ENCODE measurements around the gene PTGES3L. TPM values are rescaled to one million over a fixed set of nuclear protein-coding genes. Genes with fewer than 3 reads are reported as not detected.
A peak's percentile ranks its signal among the peaks of the same experiment; 100 is the strongest.

PTGES3L gene
- total and polyA plus RNA-seq, 2 of the 13 experiments (the other 11 are each of a cell fraction or from before 2014, with no cell fraction given), result 1.2 to 2.9 TPM

DNA sequence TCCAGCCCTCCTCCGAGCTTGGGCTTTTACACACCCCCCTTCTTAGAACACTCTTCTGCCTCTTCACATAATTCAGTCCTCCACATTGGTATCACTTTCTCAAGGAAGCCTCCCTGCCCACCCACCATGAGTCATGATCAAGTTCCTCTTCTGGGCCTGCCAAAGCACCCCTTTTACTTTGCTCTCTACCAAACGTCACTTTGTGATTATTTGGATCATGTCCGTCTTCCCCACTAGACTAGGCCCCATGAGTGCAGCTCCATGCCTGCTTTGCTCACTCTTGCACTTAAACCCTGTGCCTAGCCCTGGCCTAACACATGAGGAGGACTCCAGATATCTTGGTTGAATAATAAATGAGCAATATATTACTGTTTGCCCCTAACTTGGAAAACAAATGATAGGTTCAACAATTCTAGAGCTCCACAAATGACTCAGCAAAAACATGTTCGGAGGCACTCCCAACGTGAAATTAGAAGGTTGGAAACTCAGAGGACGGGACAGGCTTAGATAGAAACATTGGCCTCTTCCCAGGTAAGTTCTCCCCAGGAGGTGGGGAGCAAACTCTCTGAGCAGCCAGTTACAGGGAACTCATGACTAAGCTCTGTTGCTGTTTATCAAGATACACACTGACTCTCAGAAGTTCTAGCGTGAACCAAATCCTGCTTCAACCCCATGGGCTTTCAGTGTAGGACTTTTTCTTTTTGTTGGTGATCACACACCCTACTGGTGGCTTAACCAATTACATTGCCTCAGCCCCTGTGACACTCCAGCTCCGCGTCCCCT is 51.0 kb downstream of the PTGES3L start (continued):
- TF ChIP-seq, protein P1, sequence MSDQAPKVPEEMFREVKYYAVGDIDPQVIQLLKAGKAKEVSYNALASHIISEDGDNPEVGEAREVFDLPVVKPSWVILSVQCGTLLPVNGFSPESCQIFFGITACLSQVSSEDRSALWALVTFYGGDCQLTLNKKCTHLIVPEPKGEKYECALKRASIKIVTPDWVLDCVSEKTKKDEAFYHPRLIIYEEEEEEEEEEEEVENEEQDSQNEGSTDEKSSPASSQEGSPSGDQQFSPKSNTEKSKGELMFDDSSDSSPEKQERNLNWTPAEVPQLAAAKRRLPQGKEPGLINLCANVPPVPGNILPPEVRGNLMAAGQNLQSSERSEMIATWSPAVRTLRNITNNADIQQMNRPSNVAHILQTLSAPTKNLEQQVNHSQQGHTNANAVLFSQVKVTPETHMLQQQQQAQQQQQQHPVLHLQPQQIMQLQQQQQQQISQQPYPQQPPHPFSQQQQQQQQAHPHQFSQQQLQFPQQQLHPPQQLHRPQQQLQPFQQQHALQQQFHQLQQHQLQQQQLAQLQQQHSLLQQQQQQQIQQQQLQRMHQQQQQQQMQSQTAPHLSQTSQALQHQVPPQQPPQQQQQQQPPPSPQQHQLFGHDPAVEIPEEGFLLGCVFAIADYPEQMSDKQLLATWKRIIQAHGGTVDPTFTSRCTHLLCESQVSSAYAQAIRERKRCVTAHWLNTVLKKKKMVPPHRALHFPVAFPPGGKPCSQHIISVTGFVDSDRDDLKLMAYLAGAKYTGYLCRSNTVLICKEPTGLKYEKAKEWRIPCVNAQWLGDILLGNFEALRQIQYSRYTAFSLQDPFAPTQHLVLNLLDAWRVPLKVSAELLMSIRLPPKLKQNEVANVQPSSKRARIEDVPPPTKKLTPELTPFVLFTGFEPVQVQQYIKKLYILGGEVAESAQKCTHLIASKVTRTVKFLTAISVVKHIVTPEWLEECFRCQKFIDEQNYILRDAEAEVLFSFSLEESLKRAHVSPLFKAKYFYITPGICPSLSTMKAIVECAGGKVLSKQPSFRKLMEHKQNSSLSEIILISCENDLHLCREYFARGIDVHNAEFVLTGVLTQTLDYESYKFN (CRISPR knock-in tag; conservative IDR thresholded peaks at IDR 0.05), result peak; percentile 64
- TF ChIP-seq FOXA3 (CRISPR knock-in tag; IDR thresholded peaks at IDR 0.05) (peak; percentile 90), ZNF614 (CRISPR knock-in tag; IDR thresholded peaks at IDR 0.05; ENCODE audit: borderline replicate concordance) (peak; percentile 66), SP1 (IDR thresholded peaks at IDR 0.05) (no peak), SP1 (CRISPR knock-in tag; IDR thresholded peaks at IDR 0.05) (0 out of 2 replicates have a peak, but pooled peaks have one; percentile 11), JUNB (CRISPR knock-in tag; IDR thresholded peaks at IDR 0.05; ENCODE audit: borderline replicate concordance) (no peak), ZMAT3 (CRISPR knock-in tag; conservative IDR thresholded peaks at IDR 0.05) (0 out of 2 replicates have a peak, but pooled peaks have one; percentile 18), PITX1 (CRISPR knock-in tag; IDR thresholded peaks at IDR 0.05) (peak; percentile 55; the same call in 1 of the 2 replicates), ZNF335 (CRISPR knock-in tag; IDR thresholded peaks at IDR 0.05) (peak; percentile 48), SIX1 (CRISPR knock-in tag; IDR thresholded peaks at IDR 0.05; ENCODE audit: borderline replicate concordance) (0 out of 2 replicates have a peak, but pooled peaks have one; percentile 23), YEATS4 (CRISPR knock-in tag; IDR thresholded peaks at IDR 0.05; ENCODE audit: borderline replicate concordance) (peak; percentile 34; the same call in 1 of the 2 replicates), SP4 (CRISPR knock-in tag; IDR thresholded peaks at IDR 0.05) (no peak), U2AF2 (IDR thresholded peaks at IDR 0.05; ENCODE audit: low read depth, low read length) (no peak), ZFY (CRISPR knock-in tag; IDR thresholded peaks at IDR 0.05) (peak; percentile 36; the same call in 1 of the 2 replicates), DMAP1 (CRISPR knock-in tag; IDR thresholded peaks at IDR 0.05) (peak; percentile 50; the same call in 1 of the 2 replicates), REXO4 (CRISPR knock-in tag; IDR thresholded peaks at IDR 0.05; ENCODE audit: borderline replicate concordance) (no peak), EP300 (IDR thresholded peaks at IDR 0.05; ENCODE audit: low read depth in 2 of 2, low read length in 2 of 2) (peak in 1 of 2 experiments; percentile 35; a peak in 1 of 4 replicates), EP300 (CRISPR knock-in tag; IDR thresholded peaks at IDR 0.05; ENCODE audit: borderline replicate concordance) (no peak; the same call in 1 of the 2 replicates)
- TF ChIP-seq, protein P2, sequence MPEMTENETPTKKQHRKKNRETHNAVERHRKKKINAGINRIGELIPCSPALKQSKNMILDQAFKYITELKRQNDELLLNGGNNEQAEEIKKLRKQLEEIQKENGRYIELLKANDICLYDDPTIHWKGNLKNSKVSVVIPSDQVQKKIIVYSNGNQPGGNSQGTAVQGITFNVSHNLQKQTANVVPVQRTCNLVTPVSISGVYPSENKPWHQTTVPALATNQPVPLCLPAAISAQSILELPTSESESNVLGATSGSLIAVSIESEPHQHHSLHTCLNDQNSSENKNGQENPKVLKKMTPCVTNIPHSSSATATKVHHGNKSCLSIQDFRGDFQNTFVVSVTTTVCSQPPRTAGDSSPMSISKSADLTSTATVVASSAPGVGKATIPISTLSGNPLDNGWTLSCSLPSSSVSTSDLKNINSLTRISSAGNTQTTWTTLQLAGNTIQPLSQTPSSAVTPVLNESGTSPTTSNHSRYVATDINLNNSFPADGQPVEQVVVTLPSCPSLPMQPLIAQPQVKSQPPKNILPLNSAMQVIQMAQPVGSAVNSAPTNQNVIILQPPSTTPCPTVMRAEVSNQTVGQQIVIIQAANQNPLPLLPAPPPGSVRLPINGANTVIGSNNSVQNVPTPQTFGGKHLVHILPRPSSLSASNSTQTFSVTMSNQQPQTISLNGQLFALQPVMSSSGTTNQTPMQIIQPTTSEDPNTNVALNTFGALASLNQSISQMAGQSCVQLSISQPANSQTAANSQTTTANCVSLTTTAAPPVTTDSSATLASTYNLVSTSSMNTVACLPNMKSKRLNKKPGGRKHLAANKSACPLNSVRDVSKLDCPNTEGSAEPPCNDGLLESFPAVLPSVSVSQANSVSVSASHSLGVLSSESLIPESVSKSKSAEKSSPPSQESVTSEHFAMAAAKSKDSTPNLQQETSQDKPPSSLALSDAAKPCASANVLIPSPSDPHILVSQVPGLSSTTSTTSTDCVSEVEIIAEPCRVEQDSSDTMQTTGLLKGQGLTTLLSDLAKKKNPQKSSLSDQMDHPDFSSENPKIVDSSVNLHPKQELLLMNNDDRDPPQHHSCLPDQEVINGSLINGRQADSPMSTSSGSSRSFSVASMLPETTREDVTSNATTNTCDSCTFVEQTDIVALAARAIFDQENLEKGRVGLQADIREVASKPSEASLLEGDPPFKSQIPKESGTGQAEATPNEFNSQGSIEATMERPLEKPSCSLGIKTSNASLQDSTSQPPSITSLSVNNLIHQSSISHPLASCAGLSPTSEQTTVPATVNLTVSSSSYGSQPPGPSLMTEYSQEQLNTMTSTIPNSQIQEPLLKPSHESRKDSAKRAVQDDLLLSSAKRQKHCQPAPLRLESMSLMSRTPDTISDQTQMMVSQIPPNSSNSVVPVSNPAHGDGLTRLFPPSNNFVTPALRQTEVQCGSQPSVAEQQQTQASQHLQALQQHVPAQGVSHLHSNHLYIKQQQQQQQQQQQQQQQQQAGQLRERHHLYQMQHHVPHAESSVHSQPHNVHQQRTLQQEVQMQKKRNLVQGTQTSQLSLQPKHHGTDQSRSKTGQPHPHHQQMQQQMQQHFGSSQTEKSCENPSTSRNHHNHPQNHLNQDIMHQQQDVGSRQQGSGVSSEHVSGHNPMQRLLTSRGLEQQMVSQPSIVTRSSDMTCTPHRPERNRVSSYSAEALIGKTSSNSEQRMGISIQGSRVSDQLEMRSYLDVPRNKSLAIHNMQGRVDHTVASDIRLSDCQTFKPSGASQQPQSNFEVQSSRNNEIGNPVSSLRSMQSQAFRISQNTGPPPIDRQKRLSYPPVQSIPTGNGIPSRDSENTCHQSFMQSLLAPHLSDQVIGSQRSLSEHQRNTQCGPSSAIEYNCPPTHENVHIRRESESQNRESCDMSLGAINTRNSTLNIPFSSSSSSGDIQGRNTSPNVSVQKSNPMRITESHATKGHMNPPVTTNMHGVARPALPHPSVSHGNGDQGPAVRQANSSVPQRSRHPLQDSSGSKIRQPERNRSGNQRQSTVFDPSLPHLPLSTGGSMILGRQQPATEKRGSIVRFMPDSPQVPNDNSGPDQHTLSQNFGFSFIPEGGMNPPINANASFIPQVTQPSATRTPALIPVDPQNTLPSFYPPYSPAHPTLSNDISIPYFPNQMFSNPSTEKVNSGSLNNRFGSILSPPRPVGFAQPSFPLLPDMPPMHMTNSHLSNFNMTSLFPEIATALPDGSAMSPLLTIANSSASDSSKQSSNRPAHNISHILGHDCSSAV (CRISPR knock-in tag; IDR thresholded peaks at IDR 0.05; ENCODE audit: borderline replicate concordance), result no peak

Measured in HepG2 (cell line).